GM23248 (cell line): ENCODE data around the gene ARHGEF10L. TPM values are rescaled to one million over a fixed set of nuclear protein-coding genes. Genes with fewer than 3 reads are reported as not detected.

Experiments
- DNase-seq: peaks from one replicate; pipeline ENCODE4 v3.0.0-alpha.2; 2015
- H2AFZ ChIP-seq: fragments of 200-600 bp; sonication (generic); 2 replicates; pipeline ENCODE4 v1.6.1; 2016; ENCODE audit warnings: antibody characterized with exemption
- H3F3A ChIP-seq: fragments of 200-600 bp; sonication (generic); 2 replicates; pipeline ENCODE4 v1.6.1; 2016; ENCODE audit warnings: mild to moderate bottlenecking, antibody characterized with exemption, mixed run types; ENCODE audit not compliant: insufficient read depth
- H3K27ac ChIP-seq: fragments of 200-600 bp; sonication (generic); 2 replicates; pipeline ENCODE4 v1.5.1; 2016; ENCODE audit warnings: mild to moderate bottlenecking
- H3K27me3 ChIP-seq: fragments of 200-600 bp; sonication (generic); replicated peaks from 2 replicates; pipeline ENCODE4 v1.6.1; 2016; ENCODE audit warnings: mild to moderate bottlenecking; ENCODE audit not compliant: insufficient read depth
- H3K36me3 ChIP-seq: fragments of 200-600 bp; sonication (generic); 2 replicates; pipeline ENCODE4 v1.6.1; 2016; ENCODE audit warnings: low read depth, mild to moderate bottlenecking
- H3K4me1 ChIP-seq: fragments of 200-600 bp; sonication (generic); 2 replicates; pipeline ENCODE4 v1.6.1; 2016; ENCODE audit warnings: mild to moderate bottlenecking; ENCODE audit not compliant: insufficient read depth
- H3K4me2 ChIP-seq: fragments of 200-600 bp; sonication (generic); one replicate; pipeline ENCODE4 v1.6.1; 2016; ENCODE audit warnings: mild to moderate bottlenecking; ENCODE audit not compliant: unreplicated experiment
- H3K4me3 ChIP-seq: fragments of 200-600 bp; sonication (generic); 2 replicates; pipeline ENCODE4 v1.5.1; 2016; ENCODE audit warnings: mild to moderate bottlenecking
- H3K79me2 ChIP-seq: fragments of 200-600 bp; sonication (generic); 2 replicates; pipeline ENCODE4 v1.6.1; 2016; ENCODE audit warnings: mild to moderate bottlenecking; ENCODE audit not compliant: insufficient read depth
- H3K9ac ChIP-seq: fragments of 200-600 bp; sonication (generic); 2 replicates; pipeline ENCODE4 v1.6.1; 2016; ENCODE audit warnings: mild to moderate bottlenecking
- H3K9me2 ChIP-seq: fragments of 200-600 bp; sonication (generic); 2 replicates; pipeline ENCODE4 v1.6.1; 2016; ENCODE audit warnings: mixed run types, mild to moderate bottlenecking, moderate library complexity; ENCODE audit not compliant: insufficient read depth
- H3K9me3 ChIP-seq: fragments of 200-600 bp; sonication (generic); one replicate; pipeline ENCODE4 v1.6.1; 2017; ENCODE audit warnings: low read depth
- H4K20me1 ChIP-seq: fragments of 200-600 bp; sonication (generic); 2 replicates; pipeline ENCODE4 v1.6.0; 2016; ENCODE audit not compliant: insufficient read depth
- EZH2 ChIP-seq: fragments of 200-600 bp; sonication (generic); IDR thresholded peaks from 2 replicates; pipeline ENCODE4 v1.6.1; 2018; ENCODE audit warnings: antibody characterized with exemption, mild to moderate bottlenecking; ENCODE audit not compliant: insufficient read depth, poor library complexity, severe bottlenecking
- EZH2phosphoT487 ChIP-seq: fragments of 200-600 bp; sonication (generic); IDR thresholded peaks from 2 replicates; pipeline ENCODE4 v1.6.1; 2018; ENCODE audit warnings: antibody characterized with exemption, moderate library complexity, mild to moderate bottlenecking, low read depth; ENCODE audit not compliant: insufficient read depth
- WGBS, 2 experiments: methylation state at CpG; one replicate each; pipeline ENCODE4 v1.1.6; 2015 to 2017; ENCODE audit warnings: low lambda C conversion rate in 2 of 2, low coverage in 1 of 2; ENCODE audit errors: missing lambda C conversion rate in 2 of 2; 5-methylcytosine and 5-hydroxymethylcytosine counted together
- in situ Hi-C: fragments of 300-500 bp; cut with MboI; formaldehyde crosslinking; loops from 2 replicates; pipeline ENCODE4 v1.15.0; 2020
- polyA plus RNA-seq: library from polyadenylated mRNA; unstranded; fragments of >200 nt; fragmentation: Nextera tagmentation; extraction: Ambion mirVana; gene quantifications from 2 replicates; pipeline ENCODE4 v1.2.1, GENCODE V29; 2016
- total RNA-seq: library from RNA; depleted of rRNA; stranded (reverse); fragments of >200 nt; shearing (Covaris generic); gene quantifications from 2 replicates; pipeline ENCODE4 v1.2.3, GENCODE V29; 2014

Gene ARHGEF10L
- total and polyA plus RNA-seq, 2 experiments from 2014 or later = 6.0 to 19.3 TPM

- Histone ChIP-seq H3K79me2 (no peaks in the 10 kb centered on the region), H3K4me1 (no peaks in the 10 kb centered on the region), H3K9ac (no peak overlapping the region), H3K27me3 (no peaks in the 10 kb centered on the region), H3K4me2 (no peak overlapping the region), H3K4me3 (no peak overlapping the region), H3K36me3 (no peaks in the 10 kb centered on the region), H3K9me2 (no peaks in the 10 kb centered on the region), H3K9me3 (no peaks in the 10 kb centered on the region), H3K27ac (no peak overlapping the region), H3F3A (no peaks in the 10 kb centered on the region), H4K20me1 (no peaks in the 10 kb centered on the region), H2AFZ (no peak overlapping the region)
- peak; percentile 21 for DNase-seq
- no peak for TF ChIP-seq EZH2
- no peak for TF ChIP-seq EZH2phosphoT487
- in situ Hi-C loops = loop anchor here (25.0 kb wide), 1 partner anchor 604 kb away; the partner anchor contains the start of gene IGSF21
- 66 to 67% methylated on average over 6 of the region's 6 CpGs for WGBS, 2 experiments
These were observed 31.6 kb upstream of the ARHGEF10L start for GRCh38 chr1:17507915-17508314.

- Histone ChIP-seq H3K4me2 (no peak overlapping the region), H3K36me3 (no peaks in the 10 kb centered on the region), H4K20me1 (no peaks in the 10 kb centered on the region), H3K27ac (no peak overlapping the region), H3K9me2 (no peaks in the 10 kb centered on the region), H3K79me2 (no peaks in the 10 kb centered on the region), H3K9me3 (no peaks in the 10 kb centered on the region), H2AFZ (no peak overlapping the region), H3K27me3 (no peaks in the 10 kb centered on the region), H3F3A (no peaks in the 10 kb centered on the region), H3K4me1 (no peaks in the 10 kb centered on the region), H3K9ac (no peak overlapping the region), H3K4me3 (no peak overlapping the region)
- 50% methylated on average over 8 of the region's 8 CpGs for WGBS, 2 experiments
- in situ Hi-C loops = loop anchor here (25.0 kb wide), 1 partner anchor 603 kb away; the partner anchor contains the start of gene IGSF21
- DNase-seq = no peak
- TF ChIP-seq EZH2 = no peak
- no peak for TF ChIP-seq EZH2phosphoT487
These were observed 30.1 kb upstream of the ARHGEF10L start for GRCh38 chr1:17509363-17509762.

DNA sequence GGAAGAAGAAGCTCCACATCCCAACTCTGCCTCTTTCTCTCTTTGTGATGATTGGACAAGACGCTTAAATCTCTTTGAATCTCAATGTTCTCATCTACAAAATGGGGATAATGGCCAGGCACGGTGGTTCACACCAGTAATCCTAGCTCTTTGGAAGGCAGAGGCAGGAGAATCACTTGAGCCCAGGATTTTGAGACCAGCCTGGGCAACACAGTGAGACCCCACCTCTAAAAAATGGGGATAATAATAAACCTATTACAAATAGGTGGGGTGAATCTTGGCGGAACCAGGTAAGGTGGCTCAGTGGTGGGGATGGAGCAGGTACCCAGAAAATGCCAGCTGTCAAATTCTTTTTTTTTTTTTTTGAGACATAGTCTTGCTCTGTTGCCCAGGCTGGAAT lies 29.4 kb upstream of the ARHGEF10L start:
- H3K9me2 ChIP-seq = no peaks in the 10 kb centered on the region
- no peak overlapping the region for H3K4me3 ChIP-seq
- no peaks in the 10 kb centered on the region for H3K9me3 ChIP-seq
- H4K20me1 ChIP-seq = no peaks in the 10 kb centered on the region
- DNase-seq = no peak
- in situ Hi-C loops = loop anchor here (25.0 kb wide), 1 partner anchor 602 kb away; the partner anchor contains the start of gene IGSF21
- no peak overlapping the region for H3K27ac ChIP-seq
- H3K4me2 ChIP-seq = no peak overlapping the region
- no peaks in the 10 kb centered on the region for H3K79me2 ChIP-seq
- no peaks in the 10 kb centered on the region for H3K27me3 ChIP-seq
- 88 to 91% methylated on average over 3 of the region's 3 CpGs for WGBS, 2 experiments
- H3K4me1 ChIP-seq = no peaks in the 10 kb centered on the region
- no peak for TF ChIP-seq EZH2
- TF ChIP-seq EZH2phosphoT487 = no peak
- no peaks in the 10 kb centered on the region for H3F3A ChIP-seq
- H3K9ac ChIP-seq = no peak overlapping the region
- H2AFZ ChIP-seq = no peak overlapping the region
- no peaks in the 10 kb centered on the region for H3K36me3 ChIP-seq

- DNase-seq = no peak
- Histone ChIP-seq H3K4me2 (no peak overlapping the region), H3K9me3 (no peaks in the 10 kb centered on the region), H3K4me3 (no peak overlapping the region), H3K79me2 (no peaks in the 10 kb centered on the region), H2AFZ (no peak overlapping the region), H3K4me1 (no peaks in the 10 kb centered on the region), H3K9ac (no peak overlapping the region), H3K9me2 (no peaks in the 10 kb centered on the region), H3F3A (no peaks in the 10 kb centered on the region), H3K27ac (no peak overlapping the region), H3K27me3 (no peaks in the 10 kb centered on the region), H4K20me1 (no peaks in the 10 kb centered on the region), H3K36me3 (no peaks in the 10 kb centered on the region)
- WGBS, 2 experiments = 78 to 93% methylated on average over 2 of the region's 2 CpGs
- in situ Hi-C loops = loop anchor here (25.0 kb wide), 1 partner anchor 601 kb away; the partner anchor contains the start of gene IGSF21
- no peak for TF ChIP-seq EZH2
- TF ChIP-seq EZH2phosphoT487 = no peak
These were observed 28.3 kb upstream of the ARHGEF10L start for GRCh38 chr1:17511188-17511587.
